Mesendoderm (in vitro differentiated cells): ENCODE measurements around the gene ZCCHC7.

Experiments
- DNase-seq: peaks from one replicate; pipeline ENCODE4 v3.0.0; 2013
- H2AK5ac ChIP-seq: 2 replicates; pipeline ENCODE4 v1.6.1; 2013; ENCODE audit warnings: low read length, inconsistent platforms
- H2BK120ac ChIP-seq: 2 replicates; pipeline ENCODE4 v1.6.1; 2013; ENCODE audit warnings: low read depth, mild to moderate bottlenecking, low read length, moderate library complexity, mixed read lengths
- H2BK15ac ChIP-seq: replicated peaks from 2 replicates; pipeline ENCODE4 v1.6.1; 2013; ENCODE audit warnings: low read depth, mild to moderate bottlenecking, moderate library complexity
- H2BK5ac ChIP-seq: 2 replicates; pipeline ENCODE4 v1.6.1; 2013; ENCODE audit warnings: low read length, inconsistent platforms
- H3K18ac ChIP-seq: 2 replicates; pipeline ENCODE4 v1.6.1; 2013; ENCODE audit warnings: mild to moderate bottlenecking, low read length, mixed read lengths
- H3K23ac ChIP-seq: one replicate; pipeline ENCODE4 v1.6.1; 2013; ENCODE audit warnings: low read length
- H3K27ac ChIP-seq: 2 replicates; pipeline ENCODE4 v1.5.1; 2013; ENCODE audit warnings: low read depth, mild to moderate bottlenecking, inconsistent platforms, low read length, moderate library complexity
- H3K27me3 ChIP-seq: 2 replicates; pipeline ENCODE4 v1.6.1; 2013; ENCODE audit warnings: low read length, control low read depth, mild to moderate bottlenecking, inconsistent platforms; ENCODE audit not compliant: insufficient read depth, poor library complexity
- H3K36me3 ChIP-seq: 2 replicates; pipeline ENCODE4 v1.6.1; 2013; ENCODE audit warnings: low read length, inconsistent platforms; ENCODE audit not compliant: control insufficient read depth, insufficient read depth
- H3K4ac ChIP-seq: one replicate; pipeline ENCODE4 v1.6.1; 2013; ENCODE audit warnings: low read depth, mild to moderate bottlenecking, low read length, moderate library complexity
- H3K4me1 ChIP-seq: 2 replicates; pipeline ENCODE4 v1.6.1; 2013; ENCODE audit warnings: low read depth, low read length, inconsistent platforms; ENCODE audit not compliant: control insufficient read depth
- H3K4me2 ChIP-seq: 2 replicates; pipeline ENCODE4 v1.6.1; 2013; ENCODE audit warnings: low read length
- H3K4me3 ChIP-seq: 2 replicates; pipeline ENCODE4 v1.5.1; 2013; ENCODE audit warnings: mild to moderate bottlenecking, low read length
- H3K56ac ChIP-seq: one replicate; pipeline ENCODE4 v1.6.1; 2013; ENCODE audit warnings: low read length
- H3K79me1 ChIP-seq: 2 replicates; pipeline ENCODE4 v1.6.1; 2013; ENCODE audit warnings: low read length, inconsistent platforms
- H3K79me2 ChIP-seq: 2 replicates; pipeline ENCODE4 v1.6.1; 2013; ENCODE audit warnings: mild to moderate bottlenecking, low read length; ENCODE audit not compliant: control insufficient read depth, insufficient read depth
- H3K9ac ChIP-seq: 2 replicates; pipeline ENCODE4 v1.6.1; 2013; ENCODE audit warnings: low read length, inconsistent platforms
- H4K5ac ChIP-seq: one replicate; pipeline ENCODE4 v1.6.1; 2013; ENCODE audit warnings: low read length
- H4K8ac ChIP-seq: one replicate; pipeline ENCODE4 v1.6.1; 2013; ENCODE audit warnings: low read depth, mild to moderate bottlenecking, control low read depth, low read length, moderate library complexity
- WGBS: extraction: QIAGEN DNeasy Blood & Tissue Kit; methylation state at CpG from one replicate; pipeline ENCODE4 v1.1.7; 2013; ENCODE audit warnings: low lambda C conversion rate, missing lambda C conversion rate; ENCODE audit not compliant: insufficient coverage; ENCODE audit errors: extremely low coverage; 5-methylcytosine and 5-hydroxymethylcytosine counted together

The ZCCHC7 gene

GRCh38 chr9:37324691-37325490 lies 204.5 kb downstream of the ZCCHC7 start:
- H2AK5ac ChIP-seq: no peak overlapping the region
- no peaks in the 10 kb centered on the region for H3K36me3 ChIP-seq
- WGBS: no CpG with 5 or more reads among the region's 5 CpGs
- H3K79me2 ChIP-seq: no peaks in the 10 kb centered on the region
- H3K23ac ChIP-seq: no peak overlapping the region
- no peak overlapping the region for H3K18ac ChIP-seq
- no peak overlapping the region for H2BK5ac ChIP-seq
- H2BK120ac ChIP-seq: no peak overlapping the region
- H3K27ac ChIP-seq: no peak overlapping the region
- no peaks in the 10 kb centered on the region for H3K4me1 ChIP-seq
- H3K27me3 ChIP-seq: no peaks in the 10 kb centered on the region
- no peaks in the 10 kb centered on the region for H3K79me1 ChIP-seq
- H3K56ac ChIP-seq: no peak overlapping the region
- no peak overlapping the region for H4K8ac ChIP-seq
- no peak overlapping the region for H3K4ac ChIP-seq
- H4K5ac ChIP-seq: no peak overlapping the region
- no peak overlapping the region for H2BK15ac ChIP-seq
- no peak overlapping the region for H3K4me2 ChIP-seq
- H3K9ac ChIP-seq: no peak overlapping the region
- DNase-seq: no peak
- H3K4me3 ChIP-seq: no peak overlapping the region

- Histone ChIP-seq H2BK15ac (no peak overlapping the region), H3K27ac (no peak overlapping the region), H2BK120ac (no peak overlapping the region), H3K18ac (no peak overlapping the region), H2AK5ac (no peak overlapping the region), H2BK5ac (no peak overlapping the region), H3K4me3 (no peak overlapping the region), H3K9ac (no peak overlapping the region), H3K79me2 (no peaks in the 10 kb centered on the region), H3K4me1 (no peaks in the 10 kb centered on the region), H3K36me3 (no peaks in the 10 kb centered on the region), H3K79me1 (no peaks in the 10 kb centered on the region), H4K5ac (no peak overlapping the region), H3K23ac (no peak overlapping the region), H3K27me3 (no peaks in the 10 kb centered on the region), H3K4me2 (no peak overlapping the region), H3K4ac (no peak overlapping the region), H3K56ac (no peak overlapping the region), H4K8ac (no peak overlapping the region)
- no CpG with 5 or more reads among the region's 2 CpGs for WGBS
- no peak for DNase-seq
These were observed 205.4 kb downstream of the ZCCHC7 start for GRCh38 chr9:37325778-37326177.

DNA sequence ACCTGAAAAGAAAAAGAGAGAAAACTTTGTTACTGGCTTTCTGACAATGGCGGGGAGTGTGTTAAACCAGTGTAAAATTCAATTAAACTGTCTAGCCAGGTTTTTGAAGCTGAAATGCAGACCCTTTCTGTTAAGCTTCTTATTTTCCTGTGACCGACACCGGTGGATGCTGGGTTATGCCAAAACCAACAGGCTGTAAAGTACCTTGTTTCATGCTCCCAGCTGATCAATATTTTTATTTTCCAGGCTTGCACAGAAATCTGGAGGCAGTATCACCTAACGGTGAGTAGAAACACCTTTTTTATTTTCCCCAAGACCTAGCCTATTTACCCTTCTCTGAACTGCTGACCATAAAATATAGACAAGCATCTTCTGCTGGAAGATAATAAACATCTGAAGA lies 207.2 kb downstream of the ZCCHC7 start:
- Histone ChIP-seq H2AK5ac (no peak overlapping the region), H3K79me1 (no peaks in the 10 kb centered on the region), H3K4ac (no peak overlapping the region), H4K8ac (no peak overlapping the region), H3K36me3 (no peaks in the 10 kb centered on the region), H3K9ac (no peak overlapping the region), H3K27me3 (no peaks in the 10 kb centered on the region), H2BK120ac (no peak overlapping the region), H3K4me2 (no peak overlapping the region), H3K4me3 (no peak overlapping the region), H2BK15ac (no peak overlapping the region), H3K79me2 (no peaks in the 10 kb centered on the region), H3K23ac (no peak overlapping the region), H3K56ac (no peak overlapping the region), H3K4me1 (no peaks in the 10 kb centered on the region), H3K18ac (no peak overlapping the region), H4K5ac (no peak overlapping the region), H3K27ac (no peak overlapping the region), H2BK5ac (no peak overlapping the region)
- DNase-seq: no peak
- WGBS: no CpG with 5 or more reads among the region's 4 CpGs

DNA sequence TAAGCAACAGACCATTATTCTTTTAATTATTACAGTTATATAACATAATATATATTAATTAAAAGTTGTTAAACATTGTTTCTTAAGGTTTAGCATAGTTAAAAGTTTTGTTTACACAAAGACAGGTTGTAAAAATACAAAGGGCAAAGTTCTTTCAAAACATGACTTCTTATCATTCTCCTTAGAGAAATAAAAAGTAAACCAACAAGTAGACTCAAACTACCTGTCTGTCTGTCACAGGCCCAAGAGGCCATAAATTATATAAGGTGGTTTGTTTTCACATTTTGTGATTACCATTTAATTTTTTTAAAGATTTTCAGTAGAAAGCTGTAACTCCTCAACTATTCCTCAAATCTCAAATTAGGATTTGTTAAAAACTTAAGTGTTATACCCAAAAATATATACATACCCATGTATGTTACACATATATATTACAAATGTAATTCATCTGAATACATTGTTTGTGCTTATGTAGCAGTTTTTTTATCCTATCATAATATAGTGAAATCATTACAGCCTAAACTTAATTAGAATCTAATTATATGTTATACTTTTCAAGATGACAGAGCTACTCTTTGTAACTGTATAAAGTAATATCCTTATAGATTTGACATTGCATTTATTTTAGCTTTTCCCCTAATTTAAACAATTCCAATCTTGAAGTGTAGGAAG lies 208.3 kb downstream of the ZCCHC7 start:
- Histone ChIP-seq H3K79me1 (no peaks in the 10 kb centered on the region), H3K18ac (no peak overlapping the region), H4K8ac (no peak overlapping the region), H2BK15ac (no peak overlapping the region), H3K9ac (no peak overlapping the region), H3K27ac (no peak overlapping the region), H2BK5ac (no peak overlapping the region), H3K23ac (no peak overlapping the region), H3K4me1 (no peaks in the 10 kb centered on the region), H3K79me2 (no peaks in the 10 kb centered on the region), H3K4me2 (no peak overlapping the region), H2AK5ac (no peak overlapping the region), H3K36me3 (no peaks in the 10 kb centered on the region), H2BK120ac (no peak overlapping the region), H3K4ac (no peak overlapping the region), H3K27me3 (no peaks in the 10 kb centered on the region), H3K4me3 (no peak overlapping the region), H4K5ac (no peak overlapping the region), H3K56ac (no peak overlapping the region)
- DNase-seq: no peak

- Histone ChIP-seq H3K79me1 (no peaks in the 10 kb centered on the region), H3K27ac (no peak overlapping the region), H3K27me3 (no peaks in the 10 kb centered on the region), H2BK120ac (no peak overlapping the region), H4K8ac (no peak overlapping the region), H3K79me2 (no peaks in the 10 kb centered on the region), H3K4ac (no peak overlapping the region), H3K18ac (no peak overlapping the region), H2BK15ac (no peak overlapping the region), H3K4me2 (no peak overlapping the region), H4K5ac (no peak overlapping the region), H3K9ac (no peak overlapping the region), H3K23ac (no peak overlapping the region), H3K4me1 (no peaks in the 10 kb centered on the region), H3K4me3 (no peak overlapping the region), H3K36me3 (no peaks in the 10 kb centered on the region), H3K56ac (no peak overlapping the region), H2BK5ac (no peak overlapping the region), H2AK5ac (no peak overlapping the region)
- DNase-seq: peak; percentile 31
- WGBS: no CpG with 5 or more reads among the region's 2 CpGs
These were observed 209.2 kb downstream of the ZCCHC7 start for GRCh38 chr9:37329576-37329975.
